NCI-H2196 (cell line): ENCODE measurements around the gene SYNJ1.
"Not testable (repeated sequence)": the region's sequence is repeated elsewhere in the genome, so short reads cannot be mapped to it uniquely, and the experiment has no call there.

Experiments
- DNase-seq: peaks from one replicate; lab custom pipeline; 2025; ENCODE audit not compliant: unreplicated experiment; lab: John Stamatoyannopoulos, UW

Gene SYNJ1

DNA sequence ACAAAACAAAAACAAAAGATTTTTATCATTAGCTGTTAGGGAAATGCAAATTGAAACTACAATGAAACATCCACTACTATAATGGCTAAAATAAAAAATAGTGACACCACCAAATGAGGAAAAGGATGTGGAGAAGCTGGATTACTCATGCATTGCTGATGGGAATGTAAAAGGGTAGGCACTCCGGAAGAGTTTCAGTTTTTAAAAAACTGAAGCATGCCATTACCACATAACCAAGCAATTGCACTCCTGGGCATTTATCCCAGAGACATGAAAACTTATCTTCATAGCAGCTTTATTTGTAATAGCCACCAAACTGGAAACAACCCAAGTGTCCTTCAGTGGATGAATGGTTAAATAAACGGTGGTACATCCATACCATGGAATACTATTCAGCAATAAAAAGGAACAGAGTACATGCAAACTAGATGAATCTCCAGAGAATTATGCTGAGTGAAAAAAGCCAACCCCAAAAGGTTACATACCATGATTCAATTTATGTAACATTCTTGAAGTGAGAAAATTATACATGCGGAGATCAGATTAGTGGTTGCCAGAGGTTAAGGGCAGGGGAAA, 101.1 kb downstream of the SYNJ1 start:
- no peak for DNase-seq

DNA sequence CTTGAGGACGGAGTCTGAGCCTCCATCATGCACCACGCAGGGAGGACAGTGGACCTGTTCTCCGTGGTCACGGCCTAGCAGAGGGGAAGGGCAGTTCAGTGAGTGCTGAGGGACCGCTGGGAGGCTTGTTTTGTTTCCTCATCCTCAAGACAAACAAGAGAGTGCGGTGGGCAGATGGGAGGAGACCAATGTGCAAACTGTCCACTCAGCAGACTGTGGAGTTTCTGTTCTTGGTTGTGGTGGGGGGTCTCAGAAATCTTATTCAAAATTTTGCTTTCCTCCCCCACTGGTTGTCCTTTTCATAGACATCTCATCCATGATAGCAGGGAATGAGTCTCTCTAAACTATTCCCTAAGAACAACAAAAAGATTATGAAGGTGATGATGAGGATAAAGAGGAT, 109.6 kb downstream of the SYNJ1 start:
- not testable (repeated sequence) for DNase-seq

DNA sequence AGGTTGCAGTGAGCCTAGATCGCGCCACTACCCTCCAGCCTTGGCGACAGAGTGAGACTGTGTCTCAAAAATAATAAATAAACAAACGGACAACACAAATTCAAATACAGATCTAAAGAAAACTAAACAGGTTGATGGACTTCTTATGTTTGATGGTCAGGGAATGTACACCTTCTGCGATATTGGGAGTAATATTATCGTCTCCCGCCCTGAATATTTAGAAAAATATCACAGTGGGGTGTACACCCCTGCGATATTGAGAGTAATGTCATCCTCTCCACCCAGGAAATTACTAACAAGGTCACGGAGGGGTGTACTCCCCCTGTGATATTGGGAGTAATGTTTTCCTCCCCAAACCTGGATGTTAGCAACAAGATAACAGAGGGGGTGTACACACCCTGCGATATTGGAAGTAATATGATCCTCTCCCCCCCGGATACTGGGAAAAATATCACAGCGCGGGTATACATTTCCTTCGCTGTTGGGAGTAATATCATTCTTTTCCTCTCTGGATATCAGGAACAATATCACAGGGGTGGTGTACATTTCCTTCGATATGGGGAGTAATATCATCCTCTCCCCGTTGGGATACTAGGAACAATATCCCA, 114.3 kb downstream of the SYNJ1 start:
- no peak for DNase-seq

DNA sequence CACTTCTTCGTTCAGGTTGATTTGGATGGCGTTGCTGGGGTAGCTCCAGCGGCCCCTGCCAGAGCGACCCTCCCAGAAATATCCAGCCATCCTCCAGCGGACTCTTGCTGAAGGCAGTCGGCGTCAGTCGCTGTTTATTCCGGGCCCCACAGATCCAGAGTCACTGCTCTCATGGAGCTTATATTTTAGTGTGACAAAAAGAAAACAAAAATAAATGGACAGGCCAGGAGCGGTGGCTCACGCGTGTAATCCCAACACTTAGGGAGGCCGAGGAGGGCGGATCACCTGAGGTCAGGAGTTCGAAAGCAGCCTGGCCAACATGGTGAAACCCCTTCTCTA, 114.8 kb downstream of the SYNJ1 start:
- no peak for DNase-seq

DNA sequence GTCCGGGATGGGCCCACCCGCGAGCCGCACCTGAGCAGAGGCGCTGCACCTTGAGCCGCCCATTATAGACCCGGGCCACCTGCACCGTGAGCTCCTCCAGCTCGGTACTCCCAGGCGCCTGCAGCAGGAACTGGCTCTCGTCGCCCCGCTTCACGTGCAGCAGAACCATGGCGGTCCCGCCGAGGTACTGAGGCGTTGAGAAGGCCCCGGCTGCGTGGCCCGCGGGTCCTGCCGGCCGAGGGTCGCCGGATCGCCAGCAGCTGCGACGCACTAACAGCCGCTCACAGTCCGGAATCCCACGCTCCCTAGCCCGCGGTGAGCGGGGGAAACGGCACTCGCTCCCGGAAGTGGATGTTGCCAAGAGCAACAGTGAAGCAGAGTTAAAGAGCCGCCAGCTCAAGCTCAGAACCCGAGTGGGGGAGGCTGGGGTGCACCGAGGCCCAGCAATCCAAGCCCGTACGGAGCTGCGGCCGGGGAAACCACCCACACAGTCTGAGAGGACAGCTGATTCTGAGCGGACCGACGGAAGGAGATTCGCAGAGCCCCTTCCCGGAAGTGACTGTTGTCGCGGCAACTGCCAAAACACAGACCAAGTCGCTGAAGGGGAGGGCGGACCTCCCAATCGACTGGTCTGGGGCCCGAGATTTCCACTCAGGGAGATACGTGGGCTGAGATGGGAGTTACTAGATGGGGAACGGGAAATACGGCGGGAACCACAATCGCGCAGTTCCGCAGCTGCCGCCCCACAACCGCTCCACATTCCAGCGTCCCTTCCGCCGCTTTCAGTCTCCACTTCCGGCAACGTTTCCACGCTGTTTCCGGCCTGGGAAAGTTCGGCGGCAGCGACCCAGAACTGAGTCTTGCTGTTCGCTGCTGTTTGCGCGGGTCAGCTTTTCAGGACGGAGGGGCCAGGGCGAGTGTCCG, 115.5 kb downstream of the SYNJ1 start, which contains the start of gene CFAP298:
TSS of gene CFAP298 (minus strand) at position 303 of the 924 bp plus-strand sequence. CDS start at position 169, 134 bp downstream.
- peak; percentile 86 for DNase-seq

DNA sequence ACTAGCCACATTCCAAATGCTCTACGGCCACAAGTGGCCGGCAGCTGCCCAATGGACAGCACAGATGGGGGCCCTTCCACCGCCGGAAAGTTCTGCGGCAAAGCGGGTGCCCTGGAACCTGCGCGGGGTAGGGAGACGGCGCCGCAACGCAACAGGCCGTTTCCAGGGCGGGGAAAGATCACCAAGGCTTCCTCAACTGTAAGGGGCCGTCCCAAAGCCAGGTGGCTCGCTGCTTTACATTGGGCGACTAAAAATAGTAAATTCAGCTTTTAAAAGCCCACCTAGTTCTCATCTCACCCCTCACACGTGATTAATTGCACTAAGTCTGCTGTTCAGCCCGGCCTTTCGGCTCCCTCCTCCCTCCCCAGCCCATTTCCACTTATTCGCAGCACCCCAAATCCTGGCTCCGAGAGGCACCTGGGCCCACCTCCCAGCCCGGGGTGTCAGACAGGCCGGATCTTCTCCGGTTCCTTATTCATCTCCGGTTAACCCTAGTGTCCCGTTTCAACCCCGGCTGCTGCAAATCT, 116.3 kb downstream of the SYNJ1 start:
- DNase-seq: no peak

DNA sequence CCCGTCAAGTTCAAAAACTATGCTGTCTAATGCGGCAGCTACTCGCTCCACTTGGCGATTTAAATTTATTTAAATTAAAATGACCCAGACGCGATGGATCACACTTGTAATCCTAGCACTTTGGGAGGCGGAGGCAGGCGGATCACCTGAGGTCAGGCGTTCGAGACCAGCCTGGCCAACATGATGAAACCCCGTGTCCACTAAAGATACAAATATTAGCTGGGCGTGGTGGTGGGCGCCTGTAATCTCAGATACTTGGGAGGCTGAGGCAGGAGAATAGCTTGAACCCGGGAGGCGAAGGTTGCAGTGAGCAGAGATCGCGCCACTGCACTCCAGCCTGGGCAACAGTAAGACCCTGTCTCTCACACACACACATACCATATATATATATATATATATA, 116.9 kb downstream of the SYNJ1 start:
- not testable (repeated sequence) for DNase-seq

DNA sequence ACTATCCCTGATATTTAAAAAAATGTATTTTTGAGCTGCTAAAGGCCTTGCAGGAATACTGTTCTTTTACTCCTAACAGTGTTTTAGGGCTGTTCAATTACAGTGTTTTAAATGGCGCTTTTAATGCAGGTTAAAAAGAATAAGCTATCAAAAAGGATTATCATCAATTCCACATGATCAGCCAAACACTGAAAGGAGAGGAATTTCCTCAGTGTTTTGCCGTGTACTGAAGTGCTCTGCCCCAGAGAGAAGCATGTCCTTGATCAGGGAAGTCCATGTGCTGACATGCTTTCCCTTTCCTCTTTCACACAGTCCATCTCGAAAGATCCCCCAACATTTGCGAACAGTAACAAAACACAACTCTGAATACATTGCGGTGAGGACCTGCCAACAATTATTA, 119.0 kb downstream of the SYNJ1 start:
- DNase-seq: no peak

DNA sequence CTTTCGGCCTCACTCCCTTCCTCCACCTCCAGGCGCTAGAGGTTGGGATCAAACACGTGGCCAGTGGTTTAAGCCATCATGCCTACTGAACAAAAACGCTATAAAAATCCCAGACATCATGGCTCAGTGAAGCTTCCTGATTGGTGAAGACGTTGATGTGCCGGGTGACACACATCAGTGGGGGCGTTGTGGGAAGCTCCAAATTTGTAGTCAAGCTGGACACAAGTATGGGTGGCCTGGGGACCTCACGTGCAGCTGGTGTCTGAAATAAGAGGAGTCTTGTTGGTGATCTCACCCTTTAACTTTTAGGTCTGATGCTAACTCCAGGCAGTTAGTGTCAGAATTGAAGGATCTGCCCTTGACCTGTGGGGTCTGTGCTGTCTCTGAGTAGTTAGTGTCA, 122.3 kb downstream of the SYNJ1 start:
- no peak for DNase-seq

DNA sequence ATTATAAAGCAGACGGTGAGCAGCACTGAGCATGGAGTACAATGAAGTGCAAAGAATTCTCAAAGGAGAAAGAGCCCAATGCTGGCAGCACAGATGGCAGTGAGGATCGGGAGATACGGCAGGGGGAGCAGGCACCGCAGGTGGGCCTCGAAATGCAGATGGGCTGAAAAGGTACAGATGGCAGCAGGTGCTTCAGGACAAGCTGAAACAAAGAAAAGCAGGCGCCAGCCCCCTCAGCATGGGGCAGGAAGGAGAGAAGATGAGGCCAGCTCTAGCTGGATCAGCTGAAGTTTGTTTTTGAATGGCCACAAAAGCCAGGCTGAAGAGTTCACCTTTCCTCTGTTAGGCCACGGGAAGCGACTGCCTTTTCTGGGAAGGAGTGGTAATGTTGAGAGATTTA, 123.3 kb downstream of the SYNJ1 start:
- DNase-seq: no peak

DNA sequence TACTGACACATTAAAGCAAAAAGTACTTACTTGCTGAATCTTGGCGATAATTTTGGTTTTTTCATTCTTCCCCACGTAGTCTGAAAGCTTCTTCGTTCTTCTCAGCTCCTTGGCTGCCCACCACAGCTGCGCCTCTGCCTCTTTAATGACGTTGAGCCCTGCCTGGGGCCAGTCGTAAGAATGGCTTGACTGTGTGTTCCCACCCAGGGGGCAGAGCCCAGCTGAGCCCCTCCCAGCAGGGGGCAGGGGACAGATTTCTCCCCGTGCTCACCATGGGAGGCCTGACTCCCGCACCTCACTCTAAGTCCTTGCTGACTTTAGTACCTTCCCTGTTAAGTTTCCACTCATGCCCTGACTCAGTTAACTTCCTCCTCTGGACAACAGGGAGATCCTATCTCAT, 124.7 kb downstream of the SYNJ1 start:
- DNase-seq: no peak

DNA sequence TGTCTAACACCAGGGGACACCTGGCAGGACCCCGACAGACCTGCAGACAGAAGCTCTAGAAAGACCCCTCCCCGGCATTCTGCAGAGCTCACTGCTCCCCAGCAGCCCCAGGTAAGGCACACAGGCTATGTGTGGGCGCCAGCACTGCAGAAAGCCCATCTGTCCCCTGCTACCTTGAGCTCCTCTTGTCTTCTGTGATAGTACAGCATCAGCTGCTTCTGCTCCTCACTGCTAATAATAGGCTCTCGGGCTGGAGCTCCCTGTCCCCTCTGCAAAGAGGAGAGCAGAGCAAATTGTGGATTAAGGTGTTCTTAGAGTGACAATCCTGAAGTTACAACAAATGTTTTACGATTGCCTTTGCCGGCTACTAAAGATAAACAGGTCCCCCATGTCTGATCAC, 125.7 kb downstream of the SYNJ1 start:
- no peak for DNase-seq

DNA sequence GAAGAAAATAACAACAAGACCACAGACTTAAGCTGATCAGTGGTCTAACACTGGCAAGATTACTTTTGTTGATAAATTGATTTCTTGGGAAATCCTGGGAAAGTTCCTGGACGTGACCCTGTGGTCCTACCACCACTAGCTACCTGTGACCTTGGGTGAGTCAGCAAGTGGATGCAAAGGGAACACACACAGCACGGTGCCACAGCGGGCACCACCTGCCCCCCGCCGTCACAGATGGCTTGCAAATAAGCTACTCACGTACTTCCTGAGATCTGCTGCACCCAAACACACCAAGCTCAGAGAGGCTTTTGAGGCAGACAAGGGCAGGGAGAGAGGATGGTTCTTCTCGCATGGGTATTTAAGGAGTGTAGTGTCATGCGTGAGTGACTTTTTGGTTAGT, 128.3 kb downstream of the SYNJ1 start:
- no peak for DNase-seq

DNA sequence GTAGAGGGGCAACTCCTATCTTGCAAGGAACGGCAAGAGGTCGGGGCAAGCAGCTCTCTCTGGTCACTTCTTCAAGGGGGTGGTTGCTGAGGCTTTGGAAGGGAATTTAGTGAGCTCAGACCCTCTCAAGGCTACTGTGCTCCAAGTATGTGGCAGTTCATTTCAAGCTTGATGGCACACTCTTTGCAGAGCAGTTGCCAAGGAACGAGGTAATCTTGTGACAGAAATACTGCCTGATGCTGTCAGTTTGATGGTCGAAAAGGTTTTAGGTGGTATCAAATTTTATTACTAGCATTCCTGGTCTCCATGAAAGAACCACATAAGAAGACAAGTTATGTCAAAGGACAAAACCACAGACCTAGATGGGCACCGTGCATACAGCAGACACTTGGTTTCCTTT, 128.7 kb downstream of the SYNJ1 start:
- DNase-seq: no peak

DNA sequence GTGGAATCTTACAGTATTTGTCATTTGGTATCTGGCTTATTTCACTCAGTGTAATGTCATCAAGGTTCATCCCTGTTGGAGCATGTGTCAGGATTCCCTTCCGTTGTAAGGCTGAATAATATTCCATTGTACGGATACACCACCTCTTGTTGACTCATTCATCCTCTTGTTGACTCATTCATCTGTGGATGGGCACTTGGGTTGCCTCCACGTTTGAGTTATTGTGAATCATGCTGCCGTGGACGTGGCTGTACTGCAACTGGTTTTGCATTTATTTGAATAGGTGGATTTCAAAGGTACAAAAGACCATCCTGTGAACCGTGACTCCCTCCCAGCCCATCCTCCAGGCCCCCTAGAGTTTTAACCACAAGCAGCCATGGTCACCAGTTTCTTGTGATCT, 130.6 kb downstream of the SYNJ1 start:
- no peak for DNase-seq

DNA sequence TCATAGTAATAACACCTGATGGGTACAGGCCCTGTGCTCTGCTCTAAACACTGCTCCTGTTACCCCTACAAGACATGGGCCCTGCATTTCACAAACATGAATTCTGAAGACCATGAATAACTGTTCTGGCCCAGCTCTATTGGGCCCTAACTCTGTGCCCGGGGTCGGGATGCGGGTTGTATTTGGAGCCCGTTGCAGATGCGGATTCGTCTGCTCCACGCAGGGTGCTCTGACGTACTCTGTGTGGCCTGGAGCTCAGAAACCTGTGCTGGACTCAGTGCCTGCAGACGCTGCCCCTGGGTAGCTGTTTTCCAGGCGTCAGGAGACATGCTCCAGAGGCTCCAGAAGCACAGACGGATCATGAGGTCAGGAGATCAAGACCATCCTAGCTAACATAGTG, 132.4 kb downstream of the SYNJ1 start:
- DNase-seq: no peak

DNA sequence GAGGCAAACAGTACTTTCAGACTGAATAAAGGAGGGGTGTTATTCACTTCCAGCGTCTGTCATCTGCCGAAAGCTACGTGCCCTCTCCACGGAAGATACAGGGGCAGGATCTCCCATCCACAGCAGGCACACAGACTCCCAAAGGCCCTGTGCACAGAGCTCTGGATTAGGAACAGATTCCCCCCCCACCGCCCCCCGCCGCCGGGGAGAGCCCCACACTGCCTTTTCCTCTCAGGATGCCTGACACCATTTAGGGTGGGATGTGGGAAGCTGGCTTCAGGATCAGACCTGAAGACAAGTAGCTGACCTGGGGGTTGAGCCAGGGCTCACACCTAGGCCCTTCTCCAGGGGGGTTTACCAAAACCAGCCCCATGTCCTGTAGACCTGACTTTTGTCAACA, 134.1 kb downstream of the SYNJ1 start:
- DNase-seq: no peak

DNA sequence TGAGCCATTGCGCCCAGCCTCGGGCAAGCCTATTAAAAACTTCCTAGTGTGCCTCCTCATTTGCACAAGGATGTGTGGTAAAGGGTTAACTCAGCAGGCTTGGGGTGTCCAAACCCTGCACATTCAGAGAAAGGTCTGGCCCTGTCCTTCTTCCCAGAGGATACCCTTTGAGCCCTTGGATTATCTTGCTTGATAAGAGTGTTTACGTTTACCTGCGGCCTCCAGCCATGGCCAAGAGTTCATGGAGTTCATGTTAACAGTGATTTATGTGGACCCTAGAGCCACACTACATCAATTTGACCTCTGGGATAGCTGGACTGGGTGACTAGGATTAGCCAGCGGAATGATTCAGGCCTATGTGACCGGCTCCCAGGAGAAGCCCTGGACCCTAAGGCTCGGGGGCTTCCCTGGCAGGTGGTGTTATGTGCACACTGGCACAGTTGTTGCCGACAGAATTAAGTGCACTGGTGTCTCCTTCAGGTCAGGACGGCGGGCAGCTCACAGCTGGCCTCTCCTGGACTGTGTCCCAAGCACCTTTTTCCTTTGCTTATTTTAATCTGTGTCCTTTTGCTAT, 134.8 kb downstream of the SYNJ1 start:
- no peak for DNase-seq

DNA sequence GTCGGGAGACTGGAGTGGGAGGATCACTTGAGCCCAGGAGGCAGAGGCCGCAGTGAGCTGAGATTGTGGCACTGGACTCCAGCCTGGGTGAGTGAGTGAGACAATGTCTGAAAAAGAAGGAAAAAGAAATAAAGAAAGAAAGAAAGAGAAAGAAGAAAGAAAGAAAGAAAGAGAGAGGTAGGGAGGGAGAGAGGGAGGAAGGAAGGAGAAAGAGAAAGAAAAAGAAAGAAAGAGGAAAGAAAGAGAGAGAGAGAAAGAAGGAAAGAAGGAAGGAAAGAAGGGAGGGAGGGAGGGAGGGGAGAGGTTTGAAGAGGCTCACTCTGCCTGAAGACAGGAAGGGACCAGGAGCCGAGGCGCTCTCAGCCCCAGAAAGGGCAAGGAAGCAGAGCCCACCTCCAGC, 137.7 kb downstream of the SYNJ1 start:
- DNase-seq: no peak

DNA sequence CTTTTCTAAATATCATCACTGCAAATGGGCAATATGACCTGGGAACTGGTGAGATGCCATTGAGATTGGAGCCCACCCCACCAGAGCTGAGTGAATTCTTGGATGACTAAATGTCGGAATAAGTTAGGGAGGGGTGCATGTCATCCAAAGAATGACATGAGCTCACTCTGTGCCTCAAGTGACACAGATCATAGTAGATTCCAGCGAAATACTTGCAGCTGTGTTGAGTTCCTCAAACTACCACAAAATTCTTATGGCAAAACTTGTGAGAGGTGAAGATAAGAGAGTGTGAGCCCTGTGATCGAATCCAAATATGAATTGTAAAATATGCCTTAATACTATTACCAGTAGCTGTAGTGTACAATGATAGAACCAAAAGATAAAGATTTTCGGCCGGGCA, 140.2 kb downstream of the SYNJ1 start:
- no peak for DNase-seq

DNA sequence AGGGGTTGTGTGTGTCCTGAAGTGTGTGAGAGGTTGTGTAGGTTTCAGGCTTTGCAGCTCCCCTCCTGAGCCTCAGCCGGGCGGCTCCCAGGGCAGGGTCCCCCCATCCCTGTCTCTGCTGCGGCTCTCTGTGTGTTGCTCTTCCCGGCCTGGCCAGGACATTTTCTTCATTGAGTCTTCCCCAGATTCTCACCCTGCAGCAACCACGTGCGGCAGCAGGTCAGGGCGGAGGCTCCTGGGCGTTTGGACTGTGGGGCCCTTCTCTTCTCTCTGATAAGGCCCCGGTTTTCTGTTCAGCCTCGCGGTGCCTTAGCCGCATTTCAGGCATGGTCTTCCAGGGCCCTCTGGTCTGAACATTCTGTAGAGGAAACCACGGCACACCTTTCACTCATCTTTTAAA, 140.7 kb downstream of the SYNJ1 start:
- no peak for DNase-seq

DNA sequence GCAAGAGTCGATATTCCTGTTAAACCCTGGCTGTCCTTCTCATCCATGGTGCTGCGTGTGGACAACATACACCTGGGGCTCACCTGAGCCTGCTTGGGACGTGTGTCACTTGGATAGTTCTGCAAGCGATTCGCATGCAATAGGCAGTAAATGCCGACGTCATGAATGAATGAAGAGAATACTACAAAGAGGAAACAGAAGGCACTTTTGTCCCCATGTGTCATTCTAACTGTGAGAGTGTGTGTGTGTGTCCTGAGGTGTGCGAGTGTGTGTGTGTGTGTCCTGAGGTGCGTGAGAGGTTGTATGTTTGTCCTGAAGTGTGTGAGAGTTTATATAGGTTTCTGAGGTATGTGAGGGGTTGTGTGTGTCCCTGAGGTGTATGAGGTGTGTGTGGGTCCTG, 141.8 kb downstream of the SYNJ1 start:
- no peak for DNase-seq
